ENCODE results near the gene GRB10.

DNA sequence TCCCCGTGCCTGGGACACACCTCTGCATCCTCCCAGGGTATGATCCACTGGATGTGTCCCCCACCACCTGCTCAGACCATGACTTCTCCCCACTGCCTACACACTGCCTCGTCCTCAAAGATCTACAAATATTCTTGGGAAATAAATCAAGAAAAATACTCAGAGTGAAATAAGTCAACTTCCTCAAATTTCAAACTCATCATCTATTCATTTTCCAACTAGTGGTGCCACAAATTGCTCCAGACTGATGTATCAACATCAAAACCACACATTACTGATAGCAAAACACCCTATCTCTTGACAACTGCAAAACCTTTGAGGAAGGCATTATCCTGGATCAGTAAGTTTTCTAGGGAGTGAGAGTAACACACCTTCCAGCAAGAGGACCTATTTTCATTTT, 87.7 kb downstream of the GRB10 start:
- no peak for TF ChIP-seq POLR2A (IDR thresholded peaks at IDR 0.05; ENCODE audit: low read depth, low read length)
- no peak for TF ChIP-seq TAF1 (IDR thresholded peaks at IDR 0.05; ENCODE audit: borderline replicate concordance, low read depth, low read length)

Measured in GM12892 (cell line).